Glutamatergic neuron (in vitro differentiated cells): Measurements from ENCODE around the gene CCT6B. TPM values are rescaled to one million over a fixed set of nuclear protein-coding genes. Genes with fewer than 3 reads are reported as not detected.
A peak's percentile ranks its signal among the peaks of the same experiment; 100 is the strongest.

ENCODE experiments used
- DNase-seq: peaks from one replicate; pipeline ENCODE4 v3.0.0; 2022
- H3K27ac Mint-ChIP-seq: one replicate; pipeline ENCODE4 v1.8.0; 2020; ENCODE audit warnings: mild to moderate bottlenecking, mixed read lengths, inconsistent platforms; ENCODE audit not compliant: unreplicated experiment
- H3K27me3 Mint-ChIP-seq: one replicate; pipeline ENCODE4 v1.8.0; 2020; ENCODE audit warnings: mild to moderate bottlenecking, moderate library complexity, mixed read lengths, inconsistent platforms; ENCODE audit not compliant: unreplicated experiment
- H3K36me3 Mint-ChIP-seq: one replicate; pipeline ENCODE4 v1.8.0; 2020; ENCODE audit warnings: mild to moderate bottlenecking, mixed read lengths, inconsistent platforms; ENCODE audit not compliant: unreplicated experiment
- H3K4me1 Mint-ChIP-seq: one replicate; pipeline ENCODE4 v1.8.0; 2020; ENCODE audit warnings: mild to moderate bottlenecking, low read depth, mixed read lengths, inconsistent platforms; ENCODE audit not compliant: unreplicated experiment
- H3K4me3 Mint-ChIP-seq: one replicate; pipeline ENCODE4 v1.8.0; 2020; ENCODE audit warnings: mild to moderate bottlenecking, mixed read lengths, inconsistent platforms; ENCODE audit not compliant: unreplicated experiment
- H3K9me3 Mint-ChIP-seq: one replicate; pipeline ENCODE4 v1.8.0; 2020; ENCODE audit warnings: mild to moderate bottlenecking, moderate library complexity, mixed read lengths, inconsistent platforms; ENCODE audit not compliant: unreplicated experiment
- long read RNA-seq: library from polyadenylated mRNA; unstranded; transcript quantifications from one replicate; pipeline ENCODE4 v2.0.0, GENCODE V29; 2020; ENCODE audit not compliant: unreplicated experiment
- total RNA-seq: library from RNA; stranded (reverse); fragmentation: NEBNext Ultra II Directional; extraction: Animal tissue kit (Norgen Biotek cat#: 25700); gene quantifications from one replicate; pipeline ENCODE4 v1.2.1, GENCODE V29; 2021; ENCODE audit not compliant: unreplicated experiment
- TF ChIP-seq, protein P1 (sequence below): fragments of 200-600 bp; sonication (generic); IDR thresholded peaks from one replicate; pipeline ENCODE4 v1.5.0; 2021; ENCODE audit not compliant: partially characterized antibody, unreplicated experiment

The CCT6B gene, protein sequence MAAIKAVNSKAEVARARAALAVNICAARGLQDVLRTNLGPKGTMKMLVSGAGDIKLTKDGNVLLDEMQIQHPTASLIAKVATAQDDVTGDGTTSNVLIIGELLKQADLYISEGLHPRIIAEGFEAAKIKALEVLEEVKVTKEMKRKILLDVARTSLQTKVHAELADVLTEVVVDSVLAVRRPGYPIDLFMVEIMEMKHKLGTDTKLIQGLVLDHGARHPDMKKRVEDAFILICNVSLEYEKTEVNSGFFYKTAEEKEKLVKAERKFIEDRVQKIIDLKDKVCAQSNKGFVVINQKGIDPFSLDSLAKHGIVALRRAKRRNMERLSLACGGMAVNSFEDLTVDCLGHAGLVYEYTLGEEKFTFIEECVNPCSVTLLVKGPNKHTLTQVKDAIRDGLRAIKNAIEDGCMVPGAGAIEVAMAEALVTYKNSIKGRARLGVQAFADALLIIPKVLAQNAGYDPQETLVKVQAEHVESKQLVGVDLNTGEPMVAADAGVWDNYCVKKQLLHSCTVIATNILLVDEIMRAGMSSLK
- 2.4 TPM for total RNA-seq
- long read RNA-seq, partial matches to known transcripts, result 0 of 1 reads
- long read RNA-seq, other reads (novel, unspliced or antisense), result 1 of 1 reads

DNA sequence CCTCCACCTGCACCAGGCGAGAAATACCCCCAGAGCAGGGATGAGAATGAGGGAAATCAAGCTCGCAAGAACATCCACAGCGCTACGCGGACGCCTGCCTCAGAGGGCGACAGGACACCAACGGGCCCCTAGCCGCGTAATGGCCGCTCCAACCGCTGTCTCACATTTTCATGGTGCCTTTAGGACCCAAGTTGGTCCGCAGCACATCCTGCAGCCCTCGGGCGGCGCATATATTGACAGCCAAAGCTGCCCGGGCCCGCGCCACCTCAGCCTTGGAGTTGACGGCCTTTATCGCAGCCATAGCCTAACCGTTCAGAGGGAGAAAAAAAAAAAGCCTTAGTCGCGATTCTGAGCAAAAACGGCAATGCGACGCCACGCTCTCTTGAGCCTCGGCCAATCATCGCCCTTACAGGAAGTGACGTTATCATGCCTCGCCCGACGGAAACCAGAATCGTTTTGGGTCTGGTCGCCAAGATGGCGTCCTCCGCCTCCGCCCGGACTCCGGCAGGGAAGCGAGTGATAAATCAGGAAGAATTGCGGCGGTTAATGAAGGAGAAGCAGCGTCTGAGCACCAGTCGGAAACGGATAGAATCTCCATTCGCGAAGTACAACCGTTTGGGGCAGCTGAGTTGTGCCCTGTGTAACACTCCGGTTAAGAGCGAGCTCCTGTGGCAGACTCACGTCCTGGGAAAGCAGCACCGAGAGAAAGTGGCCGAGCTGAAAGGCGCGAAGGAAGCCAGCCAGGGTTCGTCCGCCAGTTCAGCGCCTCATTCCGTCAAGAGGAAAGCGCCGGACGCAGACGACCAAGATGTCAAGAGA is at the start of gene CCT6B, which contains the start of gene ZNF830:
Gene CCT6B (minus strand): TSS at position 368 of the 819 bp plus-strand sequence. CDS start 67 bp downstream, at position 301.
Gene ZNF830 (plus strand): TSS at position 448 of the 819 bp plus-strand sequence. CDS start 27 bp downstream, at position 475.
- Mint-ChIP-seq H3K36me3 (no peaks in the 10 kb centered on the region), H3K27me3 (peaks cover 7% of the 10 kb centered on the region), H3K4me1 (peaks cover 5% of the 10 kb centered on the region), H3K4me3 (peak within 1 kb of the TSS; percentile 100), H3K9me3 (peaks cover 7% of the 10 kb centered on the region), H3K27ac (peak within 1 kb of the TSS; percentile 99)
- TF ChIP-seq, protein P1, sequence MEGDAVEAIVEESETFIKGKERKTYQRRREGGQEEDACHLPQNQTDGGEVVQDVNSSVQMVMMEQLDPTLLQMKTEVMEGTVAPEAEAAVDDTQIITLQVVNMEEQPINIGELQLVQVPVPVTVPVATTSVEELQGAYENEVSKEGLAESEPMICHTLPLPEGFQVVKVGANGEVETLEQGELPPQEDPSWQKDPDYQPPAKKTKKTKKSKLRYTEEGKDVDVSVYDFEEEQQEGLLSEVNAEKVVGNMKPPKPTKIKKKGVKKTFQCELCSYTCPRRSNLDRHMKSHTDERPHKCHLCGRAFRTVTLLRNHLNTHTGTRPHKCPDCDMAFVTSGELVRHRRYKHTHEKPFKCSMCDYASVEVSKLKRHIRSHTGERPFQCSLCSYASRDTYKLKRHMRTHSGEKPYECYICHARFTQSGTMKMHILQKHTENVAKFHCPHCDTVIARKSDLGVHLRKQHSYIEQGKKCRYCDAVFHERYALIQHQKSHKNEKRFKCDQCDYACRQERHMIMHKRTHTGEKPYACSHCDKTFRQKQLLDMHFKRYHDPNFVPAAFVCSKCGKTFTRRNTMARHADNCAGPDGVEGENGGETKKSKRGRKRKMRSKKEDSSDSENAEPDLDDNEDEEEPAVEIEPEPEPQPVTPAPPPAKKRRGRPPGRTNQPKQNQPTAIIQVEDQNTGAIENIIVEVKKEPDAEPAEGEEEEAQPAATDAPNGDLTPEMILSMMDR, result no peak
- peak; percentile 89 for DNase-seq

DNA sequence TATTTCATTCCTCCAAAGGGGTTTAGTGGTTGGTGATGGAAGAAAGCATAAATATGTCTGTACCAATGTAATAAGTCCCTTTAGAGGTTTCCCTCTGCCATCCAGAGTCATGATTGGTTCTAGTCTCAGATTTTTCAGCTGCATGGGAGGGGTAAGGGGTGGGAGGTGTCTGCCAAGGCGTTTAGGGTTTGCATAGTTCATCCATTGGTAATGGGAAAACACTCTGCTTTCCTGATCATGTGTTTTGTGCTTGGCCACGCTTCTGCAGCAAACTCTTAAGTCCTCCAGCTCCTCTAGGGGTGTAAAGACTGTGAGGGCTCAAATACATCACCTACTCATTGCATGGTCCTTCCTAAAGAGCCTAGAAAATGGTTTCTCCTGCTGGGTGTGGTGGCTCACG is 48.8 kb upstream of the CCT6B start:
- Mint-ChIP-seq H3K27ac (no peak overlapping the region), H3K27me3 (peaks cover 9% of the 10 kb centered on the region), H3K4me1 (peaks cover 36% of the 10 kb centered on the region), H3K36me3 (no peaks in the 10 kb centered on the region), H3K9me3 (no peaks in the 10 kb centered on the region), H3K4me3 (no peak overlapping the region)
- DNase-seq, result no peak
- TF ChIP-seq, protein P1, result no peak

DNA sequence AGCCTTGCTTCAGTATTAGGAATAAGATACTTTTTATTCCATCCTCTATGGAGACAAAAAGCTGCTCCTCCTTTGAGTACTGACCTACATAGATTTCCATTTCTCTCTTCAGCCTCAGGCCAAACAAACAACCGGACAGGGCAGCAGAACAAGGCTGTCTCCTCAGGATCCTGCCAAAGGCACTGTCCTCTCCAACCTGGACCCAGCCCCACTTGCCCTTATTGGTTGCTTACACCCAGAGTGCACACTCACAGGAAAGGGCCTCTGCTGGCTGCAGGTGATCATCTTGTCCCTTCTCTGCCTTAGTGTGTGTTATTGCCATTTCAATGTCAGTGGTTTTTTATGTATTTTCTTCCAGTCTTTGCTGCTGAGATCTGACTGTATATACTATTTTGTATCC is 45.7 kb upstream of the CCT6B start:
- Mint-ChIP-seq H3K4me1 (peaks cover 23% of the 10 kb centered on the region), H3K9me3 (no peaks in the 10 kb centered on the region), H3K36me3 (no peaks in the 10 kb centered on the region), H3K27ac (peak overlapping the region; percentile 53), H3K4me3 (peak overlapping the region; percentile 1), H3K27me3 (peaks cover 9% of the 10 kb centered on the region)
- TF ChIP-seq, protein P1, result no peak
- no peak for DNase-seq

DNA sequence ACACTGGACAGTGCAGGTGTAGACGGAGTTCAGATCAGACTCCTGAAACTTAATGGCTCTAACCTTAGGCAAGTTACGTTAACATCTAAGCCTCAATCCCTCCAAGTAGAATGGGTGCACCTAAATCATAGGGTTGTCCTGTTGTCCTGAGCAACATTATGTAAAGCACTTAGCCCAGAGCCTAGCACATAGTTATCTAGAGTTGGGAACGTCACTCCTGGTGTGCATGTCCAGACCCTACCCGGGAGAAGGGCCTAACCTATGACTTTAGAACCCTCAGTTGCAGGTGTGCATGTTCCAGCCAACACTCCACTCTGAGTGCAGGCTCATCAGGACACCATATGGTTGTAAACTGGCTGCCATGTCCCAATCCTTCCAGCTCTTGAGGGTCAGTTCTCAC is 45.1 kb upstream of the CCT6B start:
- Mint-ChIP-seq H3K27me3 (peaks cover 9% of the 10 kb centered on the region), H3K36me3 (no peaks in the 10 kb centered on the region), H3K9me3 (no peaks in the 10 kb centered on the region), H3K4me1 (peaks cover 17% of the 10 kb centered on the region), H3K27ac (no peak overlapping the region), H3K4me3 (no peak overlapping the region)
- DNase-seq, result no peak
- TF ChIP-seq, protein P1, result no peak
